ENCODE results near the gene TRAPPC3L.
A peak's percentile ranks its signal among the peaks of the same experiment; 100 is the strongest.

The TRAPPC3L gene

DNA sequence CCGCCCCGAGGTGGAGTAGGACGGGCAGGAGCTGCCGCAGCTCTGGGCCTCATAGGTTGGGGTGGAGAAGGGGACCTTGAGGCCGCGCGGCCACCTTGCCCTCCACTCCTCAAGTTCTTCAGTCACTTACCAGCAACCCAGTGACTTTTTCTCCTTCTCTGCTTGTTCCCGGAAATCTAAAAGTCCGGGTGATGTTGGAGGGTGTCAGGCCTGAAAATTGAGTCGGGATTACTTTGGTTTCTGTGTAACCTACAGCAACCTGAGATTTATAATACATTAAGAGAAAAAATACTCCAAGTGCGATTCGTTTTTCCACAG, 26.2 kb upstream of the TRAPPC3L start:
- Histone ChIP-seq H3K4me2 (ENCODE audit: low read length) (peak overlapping the region; percentile 70), H3K27ac (peak overlapping the region; percentile 92), H3K9ac (peak overlapping the region; percentile 91), H3K4me3 (ENCODE audit: low read depth, low read length) (peak overlapping the region; percentile 77), H2AFZ (peak overlapping the region; percentile 93), H3K27me3 (ENCODE audit: control insufficient read depth, insufficient read depth, low read length) (no peaks in the 10 kb centered on the region), H3K4me1 (peaks cover 16% of the 10 kb centered on the region), H3K36me3 (ENCODE audit: control insufficient read depth, insufficient read depth, low read length) (no peaks in the 10 kb centered on the region), H3K9me3 (ENCODE audit: control insufficient read depth, low read length) (no peaks in the 10 kb centered on the region), H3K79me2 (peaks cover 40% of the 10 kb centered on the region)
- no peak for TF ChIP-seq CTCF (IDR thresholded peaks at IDR 0.05)

DNA sequence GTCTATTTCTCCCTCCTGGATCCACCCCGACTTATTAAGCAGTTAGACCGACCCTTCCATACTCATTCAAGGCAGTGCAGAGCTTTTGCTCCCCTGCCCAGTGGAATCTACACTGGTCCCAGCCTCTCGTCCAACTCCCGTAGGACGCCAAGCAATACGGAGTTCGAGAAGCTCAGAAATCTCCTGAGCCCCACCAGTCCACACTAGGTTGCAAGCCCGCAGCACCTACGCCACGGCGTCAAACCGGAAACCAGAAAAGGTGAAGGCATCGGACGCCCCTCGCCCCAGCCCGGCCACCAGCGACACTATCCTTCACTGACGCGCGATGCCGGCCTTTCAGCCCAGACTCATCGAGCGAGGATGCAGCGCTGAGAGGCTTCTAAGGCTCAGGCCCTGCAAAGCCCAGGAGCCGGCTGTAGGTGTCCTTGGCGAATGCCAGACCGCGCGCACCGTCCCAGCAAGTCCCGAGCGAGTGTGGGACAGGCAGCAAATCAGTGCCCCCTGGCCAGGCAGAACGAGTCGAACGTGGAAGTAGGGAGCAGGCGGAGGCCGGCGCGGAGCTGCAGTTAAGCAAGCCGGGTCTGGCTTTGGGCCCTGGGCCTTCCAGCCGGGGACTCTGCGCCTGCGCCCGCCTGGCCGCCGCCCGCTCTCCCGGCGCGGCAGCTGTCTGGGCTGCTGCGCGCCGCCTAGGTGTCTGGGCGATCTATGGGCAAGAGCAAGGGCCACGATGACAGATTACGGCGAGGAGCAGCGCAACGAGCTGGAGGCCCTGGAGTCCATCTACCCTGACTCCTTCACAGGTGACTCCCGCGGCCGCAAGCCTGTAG, 25.6 kb upstream of the TRAPPC3L start, which contains the start of gene RWDD1:
RWDD1 (plus strand) TSS at position 649 of the 827 bp plus-strand sequence; CDS start at position 728, 79 bp downstream.
- peak within 1 kb of the TSS; percentile 92 for H3K27ac ChIP-seq
- no peaks in the 10 kb centered on the region for H3K27me3 ChIP-seq (ENCODE audit: control insufficient read depth, insufficient read depth, low read length)
- H2AFZ ChIP-seq = peak within 1 kb of the TSS; percentile 93
- peak within 1 kb of the TSS; percentile 86 for H3K4me2 ChIP-seq (ENCODE audit: low read length)
- H3K79me2 ChIP-seq = peaks cover 35% of the 10 kb centered on the region
- TF ChIP-seq CTCF (IDR thresholded peaks at IDR 0.05) = peak; percentile 29
- H3K9me3 ChIP-seq (ENCODE audit: control insufficient read depth, low read length) = no peaks in the 10 kb centered on the region
- peak within 1 kb of the TSS; percentile 91 for H3K9ac ChIP-seq
- peaks cover 16% of the 10 kb centered on the region for H3K4me1 ChIP-seq
- H3K4me3 ChIP-seq (ENCODE audit: low read depth, low read length) = peak within 1 kb of the TSS; percentile 77
- no peaks in the 10 kb centered on the region for H3K36me3 ChIP-seq (ENCODE audit: control insufficient read depth, insufficient read depth, low read length)

DNA sequence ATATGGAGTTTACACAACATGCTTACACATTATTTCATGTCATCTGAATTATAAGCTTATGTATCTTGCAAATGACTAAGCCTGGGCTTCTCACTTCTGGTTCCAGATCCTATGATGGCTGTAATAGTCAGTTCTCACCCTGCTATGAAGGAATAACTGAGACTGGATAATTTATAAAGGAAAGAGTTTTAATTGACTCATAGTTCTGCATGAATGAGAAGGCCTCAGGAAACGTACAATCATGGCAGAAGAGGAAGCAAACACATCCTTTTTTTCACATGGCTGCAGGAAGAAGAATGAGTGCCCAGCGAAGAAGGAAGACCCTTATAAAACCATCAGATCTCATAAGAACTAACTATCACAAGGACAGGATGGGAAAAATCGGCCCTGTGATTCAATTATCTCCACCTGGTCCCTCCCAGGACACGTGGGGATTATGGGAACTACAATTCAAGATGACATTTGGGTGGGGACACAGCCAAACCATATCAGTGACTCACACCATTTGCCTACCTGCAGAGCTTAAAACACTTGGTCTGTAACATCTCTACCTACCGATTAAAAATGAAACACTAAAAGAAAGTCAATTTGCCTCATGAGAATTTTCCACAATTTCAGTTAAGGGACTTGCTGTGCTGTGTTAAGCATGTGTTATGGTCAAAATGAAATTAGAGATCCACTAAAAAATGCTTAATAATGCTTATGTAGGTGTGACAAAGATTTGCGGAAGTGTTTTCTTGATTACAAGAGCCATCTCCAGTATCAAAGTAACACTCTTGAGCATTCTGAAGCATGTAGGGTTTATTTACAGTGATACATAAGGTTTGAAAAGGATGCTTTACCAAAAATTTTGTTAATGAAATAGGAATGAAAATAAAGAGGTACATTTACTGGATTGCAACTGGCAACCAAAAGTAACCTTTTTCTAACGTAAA, 23.6 kb upstream of the TRAPPC3L start:
- H2AFZ ChIP-seq = no peak overlapping the region
- no peak overlapping the region for H3K9ac ChIP-seq
- H3K4me2 ChIP-seq (ENCODE audit: low read length) = no peak overlapping the region
- H3K27me3 ChIP-seq (ENCODE audit: control insufficient read depth, insufficient read depth, low read length) = no peaks in the 10 kb centered on the region
- H3K36me3 ChIP-seq (ENCODE audit: control insufficient read depth, insufficient read depth, low read length) = no peaks in the 10 kb centered on the region
- no peaks in the 10 kb centered on the region for H3K9me3 ChIP-seq (ENCODE audit: control insufficient read depth, low read length)
- peaks cover 16% of the 10 kb centered on the region for H3K4me1 ChIP-seq
- peaks cover 25% of the 10 kb centered on the region for H3K79me2 ChIP-seq
- no peak overlapping the region for H3K27ac ChIP-seq
- H3K4me3 ChIP-seq (ENCODE audit: low read depth, low read length) = no peak overlapping the region
- no peak for TF ChIP-seq CTCF (IDR thresholded peaks at IDR 0.05)

- no peaks in the 10 kb centered on the region for H3K36me3 ChIP-seq (ENCODE audit: control insufficient read depth, insufficient read depth, low read length)
- no peaks in the 10 kb centered on the region for H3K27me3 ChIP-seq (ENCODE audit: control insufficient read depth, insufficient read depth, low read length)
- peaks cover 13% of the 10 kb centered on the region for H3K4me1 ChIP-seq
- no peak overlapping the region for H2AFZ ChIP-seq
- no peak for TF ChIP-seq CTCF (IDR thresholded peaks at IDR 0.05)
- peaks cover 17% of the 10 kb centered on the region for H3K79me2 ChIP-seq
- no peak overlapping the region for H3K4me3 ChIP-seq (ENCODE audit: low read depth, low read length)
- H3K27ac ChIP-seq = no peak overlapping the region
- H3K4me2 ChIP-seq (ENCODE audit: low read length) = no peak overlapping the region
- no peak overlapping the region for H3K9ac ChIP-seq
- H3K9me3 ChIP-seq (ENCODE audit: control insufficient read depth, low read length) = no peaks in the 10 kb centered on the region
Observed at GRCh38 chr6:116568111-116568510, 22.6 kb upstream of the TRAPPC3L start.

Data from parathyroid adenoma (tissue), 2 donors.